Breast epithelium (tissue), 3 donors: ENCODE data around the gene FAM110A.

Experiments used
- CTCF ChIP-seq, 3 donors: fragments of 450-650 bp; IDR thresholded peaks; one replicate each; pipeline ENCODE4 v1.5.1; 2016 to 2017; ENCODE audit warnings: antibody characterized with exemption in 3 of 3, mild to moderate bottlenecking in 3 of 3, moderate library complexity in 3 of 3
- POLR2A ChIP-seq: fragments of 450-650 bp; IDR thresholded peaks from one replicate; pipeline ENCODE4 v1.6.1; 2016; ENCODE audit warnings: antibody characterized with exemption, mild to moderate bottlenecking, moderate library complexity
- POLR2AphosphoS5 ChIP-seq, 3 donors: sonication (generic); formaldehyde crosslinking; IDR thresholded peaks; one replicate each; pipeline ENCODE4 v1.6.1; 2017; ENCODE audit warnings: antibody characterized with exemption in 3 of 3

GRCh38 chr20:823574-823902 lies 10.0 kb upstream of the FAM110A start:
- TF ChIP-seq CTCF (IDR thresholded peaks at IDR 0.05) = no peak
- TF ChIP-seq POLR2A = no peak
- no peak for TF ChIP-seq POLR2AphosphoS5 (IDR thresholded peaks at IDR 0.05)
